ENCODE results near the gene ANO2. TPM values are rescaled to one million over a fixed set of nuclear protein-coding genes. Genes with fewer than 3 reads are reported as not detected.

Gene ANO2
- total RNA-seq, 1 experiment from 2014 or later, result 0.68 TPM

- H3K9me3 Mint-ChIP-seq (ENCODE audit: unreplicated experiment), result peaks cover 45% of the 10 kb centered on the region
- H3K4me3 ChIP-seq (ENCODE audit: low read depth, low read length), result no peak overlapping the region
- no peak overlapping the region for H3K4me3 Mint-ChIP-seq (ENCODE audit: unreplicated experiment)
- no TSS peak for BruUV-seq (replicated peaks)
- CTCF ChIA-PET, result no interaction called here
- no peaks in the 10 kb centered on the region for H3K36me3 Mint-ChIP-seq (ENCODE audit: insufficient read depth, unreplicated experiment)
- no peak for TF ChIP-seq CTCF (IDR thresholded peaks at IDR 0.05; ENCODE audit: insufficient read depth in 1 of 2, low read depth in 1 of 2, low read length in 1 of 2, severe bottlenecking in 1 of 2, unreplicated experiment in 1 of 2)
- no peak for DNase-seq
- intact Hi-C loops (cut with micrococcal nuclease; ENCODE audit: unreplicated experiment), result no loop called here
- peak overlapping the region; percentile 12 for H3K27ac Mint-ChIP-seq (ENCODE audit: unreplicated experiment)
- peaks cover 54% of the 10 kb centered on the region for H3K4me1 Mint-ChIP-seq (ENCODE audit: low read depth, unreplicated experiment)
- peaks cover 24% of the 10 kb centered on the region for H3K4me1 ChIP-seq
- no peaks in the 10 kb centered on the region for H3K9me3 ChIP-seq
- POLR2A ChIA-PET, result no interaction called here
- no peaks in the 10 kb centered on the region for H3K27me3 ChIP-seq (replicated peaks; ENCODE audit: control insufficient read depth, insufficient read depth, low read length)
- H3K27me3 Mint-ChIP-seq (ENCODE audit: insufficient read depth, unreplicated experiment), result no peaks in the 10 kb centered on the region
- H3K36me3 ChIP-seq (ENCODE audit: control insufficient read depth, insufficient read depth, low read length), result no peaks in the 10 kb centered on the region
These were observed 236.7 kb downstream of the ANO2 start for GRCh38 chr12:5708371-5708770.

- Histone ChIP-seq H3K4me3 (ENCODE audit: low read depth, low read length) (no peak overlapping the region), H3K9me3 (no peaks in the 10 kb centered on the region), H3K27me3 (replicated peaks; ENCODE audit: control insufficient read depth, insufficient read depth, low read length) (no peaks in the 10 kb centered on the region), H3K4me1 (peaks cover 24% of the 10 kb centered on the region), H3K36me3 (ENCODE audit: control insufficient read depth, insufficient read depth, low read length) (no peaks in the 10 kb centered on the region)
- Mint-ChIP-seq H3K9me3 (ENCODE audit: unreplicated experiment) (peaks cover 32% of the 10 kb centered on the region), H3K27ac (ENCODE audit: unreplicated experiment) (no peak overlapping the region), H3K27me3 (ENCODE audit: insufficient read depth, unreplicated experiment) (no peaks in the 10 kb centered on the region), H3K4me3 (ENCODE audit: unreplicated experiment) (no peak overlapping the region), H3K36me3 (ENCODE audit: insufficient read depth, unreplicated experiment) (no peaks in the 10 kb centered on the region), H3K4me1 (ENCODE audit: low read depth, unreplicated experiment) (peaks cover 42% of the 10 kb centered on the region)
- POLR2A ChIA-PET, result no interaction called here
- TF ChIP-seq CTCF (IDR thresholded peaks at IDR 0.05; ENCODE audit: insufficient read depth in 1 of 2, low read depth in 1 of 2, low read length in 1 of 2, severe bottlenecking in 1 of 2, unreplicated experiment in 1 of 2), result no peak
- CTCF ChIA-PET, result no interaction called here
- no TSS peak for BruUV-seq (replicated peaks)
- intact Hi-C loops (cut with micrococcal nuclease; ENCODE audit: unreplicated experiment), result no loop called here
- DNase-seq, result no peak
These were observed 238.8 kb downstream of the ANO2 start for GRCh38 chr12:5706247-5706646.

- DNase-seq, result no peak
- Mint-ChIP-seq H3K27ac (ENCODE audit: unreplicated experiment) (no peak overlapping the region), H3K4me3 (ENCODE audit: unreplicated experiment) (no peak overlapping the region), H3K27me3 (ENCODE audit: insufficient read depth, unreplicated experiment) (no peaks in the 10 kb centered on the region), H3K9me3 (ENCODE audit: unreplicated experiment) (peaks cover 32% of the 10 kb centered on the region), H3K36me3 (ENCODE audit: insufficient read depth, unreplicated experiment) (no peaks in the 10 kb centered on the region), H3K4me1 (ENCODE audit: low read depth, unreplicated experiment) (peaks cover 42% of the 10 kb centered on the region)
- no peak overlapping the region for H3K4me3 ChIP-seq (ENCODE audit: low read depth, low read length)
- BruUV-seq (replicated peaks), result no TSS peak
- CTCF ChIA-PET, result no interaction called here
- H3K4me1 ChIP-seq, result peaks cover 24% of the 10 kb centered on the region
- POLR2A ChIA-PET, result no interaction called here
- H3K27me3 ChIP-seq (replicated peaks; ENCODE audit: control insufficient read depth, insufficient read depth, low read length), result no peaks in the 10 kb centered on the region
- TF ChIP-seq CTCF (IDR thresholded peaks at IDR 0.05; ENCODE audit: insufficient read depth in 1 of 2, low read depth in 1 of 2, low read length in 1 of 2, severe bottlenecking in 1 of 2, unreplicated experiment in 1 of 2), result no peak
- no peaks in the 10 kb centered on the region for H3K9me3 ChIP-seq
- intact Hi-C loops (cut with micrococcal nuclease; ENCODE audit: unreplicated experiment), result no loop called here
- H3K36me3 ChIP-seq (ENCODE audit: control insufficient read depth, insufficient read depth, low read length), result no peaks in the 10 kb centered on the region
These were observed 239.3 kb downstream of the ANO2 start for GRCh38 chr12:5705791-5706190.
